ENCODE measurements around the gene KISS1.

KISS1 gene

GRCh38 chr1:204221271-204221670 lies 25.0 kb upstream of the KISS1 start:
- TF ChIP-seq CTCF (IDR thresholded peaks at IDR 0.05) = no peak

DNA sequence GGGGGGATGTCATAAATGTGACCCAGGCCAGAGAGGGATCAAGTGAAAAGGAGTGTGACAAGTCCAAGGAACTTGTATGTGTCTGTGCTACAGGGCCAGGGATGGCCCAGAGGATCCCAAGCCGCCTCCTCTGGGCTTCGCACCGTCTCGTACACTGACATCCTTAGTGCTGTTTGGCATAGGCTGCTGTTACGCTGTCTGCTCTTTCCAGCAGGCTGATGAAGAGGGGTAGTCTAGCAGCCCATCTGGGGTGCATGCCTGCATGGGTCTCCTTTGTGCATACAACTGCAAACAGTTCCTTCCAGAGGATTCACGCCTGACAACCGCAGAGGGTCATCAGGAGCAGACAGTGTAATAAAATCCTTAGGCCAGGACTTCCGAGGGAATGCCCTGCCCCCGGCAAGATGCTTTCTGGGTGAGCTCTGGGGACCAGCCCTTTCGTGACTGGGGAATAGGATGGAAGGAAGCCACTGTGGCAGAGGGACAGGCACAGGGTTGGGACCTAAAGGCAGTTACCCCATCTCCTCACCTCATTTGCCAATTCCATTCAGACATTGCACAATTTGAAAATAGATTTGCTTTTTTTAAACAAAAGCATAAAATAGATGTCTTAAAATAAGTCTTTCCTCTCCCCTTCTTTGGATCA lies 23.8 kb upstream of the KISS1 start:
- TF ChIP-seq CTCF (IDR thresholded peaks at IDR 0.05) = no peak

- TF ChIP-seq CTCF (IDR thresholded peaks at IDR 0.05) = no peak
Observed at GRCh38 chr1:204218552-204218951, 22.3 kb upstream of the KISS1 start.

- no peak for TF ChIP-seq CTCF (IDR thresholded peaks at IDR 0.05)
Observed at GRCh38 chr1:204217648-204218000, 21.3 kb upstream of the KISS1 start.

DNA sequence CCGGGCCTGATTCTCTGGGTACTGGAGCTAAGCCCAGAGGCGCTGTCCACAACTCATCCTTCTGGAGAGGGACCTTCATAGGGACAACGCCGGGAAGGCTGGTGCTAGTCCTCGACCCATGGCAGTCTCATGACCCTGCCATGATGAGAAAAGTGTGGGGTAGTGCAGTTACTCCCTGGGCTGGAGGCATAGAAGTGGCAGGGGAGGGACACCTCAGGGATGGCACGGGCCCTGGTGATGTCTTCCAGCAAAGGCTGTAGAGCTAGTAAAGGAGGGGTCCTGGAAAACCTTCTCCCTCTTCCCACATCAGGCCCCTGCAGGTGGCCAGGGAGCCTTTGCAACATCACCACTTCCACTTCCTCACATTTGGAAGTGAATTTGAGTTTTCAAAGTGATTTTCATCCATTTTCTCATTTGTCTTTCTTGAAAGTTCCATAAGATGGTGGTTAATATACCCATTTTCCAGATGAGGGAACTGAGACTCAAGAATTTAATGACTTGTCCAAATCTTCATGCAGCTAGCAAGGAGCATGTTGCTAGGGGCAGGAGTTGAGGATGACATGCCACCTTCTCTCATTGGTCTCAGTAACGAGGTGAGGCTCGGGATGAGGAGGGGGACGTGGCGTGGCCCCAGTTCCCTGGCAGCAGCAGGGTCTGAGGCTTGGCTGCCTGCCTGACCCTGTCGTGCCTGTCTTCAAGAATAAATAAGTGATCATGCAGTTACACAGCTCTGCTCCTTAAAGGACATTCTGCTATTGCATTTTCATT lies 20.8 kb upstream of the KISS1 start:
- no peak for TF ChIP-seq CTCF (IDR thresholded peaks at IDR 0.05)

DNA sequence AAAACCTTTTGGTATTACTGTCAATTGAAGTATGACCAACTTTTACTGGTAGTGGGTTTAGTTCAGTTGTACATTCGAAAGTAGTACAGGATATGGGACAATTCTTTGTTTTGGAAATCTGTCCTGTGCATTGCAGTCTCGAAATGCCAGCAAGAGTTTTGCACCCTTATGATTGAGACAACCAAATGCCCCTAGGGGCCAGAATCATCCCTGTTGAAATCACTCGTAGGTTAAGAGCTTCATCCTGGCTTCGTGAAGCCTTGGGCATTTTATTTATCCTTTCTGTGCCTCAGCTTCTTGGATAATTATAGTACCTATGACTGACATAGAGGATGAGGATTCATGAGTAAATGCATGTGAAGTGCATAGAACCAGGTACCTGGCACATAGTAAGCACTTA lies 19.9 kb upstream of the KISS1 start:
- TF ChIP-seq CTCF (IDR thresholded peaks at IDR 0.05) = no peak

DNA sequence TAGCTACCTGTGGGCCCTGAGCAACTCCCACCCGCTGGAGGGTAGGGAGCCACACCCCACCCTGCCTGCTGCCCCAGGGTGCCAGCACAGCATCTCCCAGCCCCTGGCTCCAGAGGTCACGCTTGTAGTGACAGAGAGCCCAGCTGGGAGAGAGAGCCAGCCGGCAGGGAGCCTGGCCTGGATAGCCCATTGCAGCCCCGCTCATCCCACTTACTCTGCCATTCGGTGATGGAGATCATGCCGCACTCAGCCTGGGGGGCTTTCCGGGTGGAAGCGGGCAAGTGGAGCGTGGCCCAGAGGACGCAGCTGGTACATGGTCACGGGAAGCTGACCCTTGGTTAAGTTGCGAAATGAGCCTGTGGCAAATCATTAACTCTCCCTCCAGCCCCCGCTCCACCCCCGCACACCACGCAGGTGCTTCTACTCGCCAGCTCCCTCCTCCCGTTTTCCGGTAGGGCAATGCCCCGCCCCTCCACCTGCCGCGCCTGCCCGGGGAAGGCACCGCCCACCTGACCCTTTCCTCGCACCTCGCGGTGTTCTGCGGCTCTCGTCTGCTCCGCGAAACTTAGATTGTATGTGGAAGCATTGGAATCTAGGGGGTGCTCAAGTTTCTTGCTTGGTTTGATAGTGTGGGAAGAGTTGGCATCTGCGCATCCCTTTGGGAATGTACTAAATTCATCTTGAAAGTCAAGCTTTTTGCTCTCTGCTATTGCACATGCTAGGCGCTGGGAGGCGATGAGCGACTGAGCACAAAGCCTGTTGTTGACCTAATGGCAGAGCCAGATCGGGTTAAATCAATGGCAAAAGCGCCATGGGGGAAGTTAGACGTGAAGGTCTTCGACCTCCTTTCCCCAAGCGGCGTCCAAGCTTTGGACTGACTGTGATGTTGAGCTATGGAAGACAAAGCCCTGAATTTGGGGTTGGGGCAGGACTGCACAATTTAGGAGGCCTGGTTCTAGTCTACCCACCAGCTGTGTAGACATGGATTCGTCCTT lies 17.7 kb upstream of the KISS1 start, which contains the start of gene GOLT1A:
GOLT1A (minus strand) TSS at position 321 of the 995 bp plus-strand sequence; CDS start at position 239, 82 bp downstream.
- TF ChIP-seq CTCF (IDR thresholded peaks at IDR 0.05) = peak; percentile 97
